Panc1 (cell line): ENCODE data around the gene FLYWCH1. TPM values are rescaled to one million over a fixed set of nuclear protein-coding genes. Genes with fewer than 3 reads are reported as not detected.

Experiments
- ATAC-seq: fragments of 200-7000 bp; cut with Tn5 transposase; 2 replicates; pipeline ENCODE4 v1.9.1; 2020; ENCODE audit warnings: mild to moderate bottlenecking, moderate library complexity
- BruUV-seq: library from RNA; stranded (reverse); fragments of 400-500 nt; replicated peaks from 2 replicates; lab custom pipeline; 2021; lab: Mats Ljungman, UMichigan
- CTCF ChIA-PET: fragments of 300-600 bp; sonication (Branson Sonifier 250); formaldehyde crosslinking; loops from one replicate; lab custom pipeline; 2022; ENCODE audit warnings: antibody characterized with exemption; lab: Charles Lee
- POLR2A ChIA-PET: fragments of 300-600 bp; sonication (Branson Sonifier 250); formaldehyde crosslinking; loops from one replicate; lab custom pipeline; 2022; ENCODE audit warnings: antibody characterized with exemption; lab: Charles Lee
- DNase-seq: peaks from one replicate; pipeline ENCODE4 v3.0.0-alpha.2; 2010; ENCODE audit warnings: low read depth, low spot score
- H3K27ac ChIP-seq: 2 replicates; pipeline ENCODE4 v1.5.1; 2011; ENCODE audit warnings: mild to moderate bottlenecking, low read length, inconsistent platforms
- H3K27me3 ChIP-seq: fragments of 200-500 bp; sonication (Bioruptor generic); 2 replicates; pipeline ENCODE4 v1.6.0; 2014; ENCODE audit warnings: low read length, inconsistent platforms; ENCODE audit not compliant: control insufficient read depth, insufficient read depth
- H3K36me3 ChIP-seq: fragments of 200-500 bp; sonication (Bioruptor generic); 2 replicates; pipeline ENCODE4 v1.5.1; 2014; ENCODE audit warnings: inconsistent platforms, mild to moderate bottlenecking, low read length, moderate library complexity; ENCODE audit not compliant: control insufficient read depth, insufficient read depth
- H3K4me1 ChIP-seq: 2 replicates; pipeline ENCODE4 v1.5.1; 2011; ENCODE audit warnings: inconsistent platforms, mild to moderate bottlenecking, low read length, moderate library complexity; ENCODE audit not compliant: control insufficient read depth, insufficient read depth
- H3K4me3 ChIP-seq, 2 experiments: 2 replicates each; pipeline ENCODE4 v1.5.1; 2011 to 2012; ENCODE audit warnings: low read depth in 2 of 2, low read length in 2 of 2, mild to moderate bottlenecking in 2 of 2, inconsistent platforms in 1 of 2, moderate library complexity in 1 of 2
- H3K9me3 ChIP-seq: fragments of 200-500 bp; sonication (Bioruptor generic); 2 replicates; pipeline ENCODE4 v1.5.1; 2014; ENCODE audit warnings: low read depth, mild to moderate bottlenecking, inconsistent platforms, low read length, moderate library complexity; ENCODE audit not compliant: control insufficient read depth, insufficient read depth
- POLR2AphosphoS5 ChIP-seq: IDR thresholded peaks from 2 replicates; pipeline ENCODE4 v1.6.1; 2012; ENCODE audit warnings: mild to moderate bottlenecking, low read depth, low read length, moderate library complexity
- SIN3A ChIP-seq: IDR thresholded peaks from 2 replicates; pipeline ENCODE4 v1.6.1; 2012; ENCODE audit warnings: low read depth, mild to moderate bottlenecking, low read length, moderate library complexity, borderline replicate concordance; ENCODE audit not compliant: insufficient read depth
- TCF7L2 ChIP-seq: IDR thresholded peaks from 2 replicates; pipeline ENCODE4 v1.6.1; 2011; ENCODE audit warnings: mild to moderate bottlenecking, low read depth, low read length, inconsistent platforms
- in situ Hi-C: cut with HindIII; loops from 2 replicates; pipeline ENCODE4 v1.10.0; 2016; ENCODE audit warnings: low sequenced_read_pairs, low pct_unique_long_range_greater_than_20kb
- intact Hi-C: fragments of 100-400 bp; cut with micrococcal nuclease; formaldehyde crosslinking; loops from one replicate; pipeline ENCODE4 v1.10.0; 2022; ENCODE audit not compliant: unreplicated experiment
- total RNA-seq: library from RNA; stranded (reverse); gene quantifications from one replicate; pipeline ENCODE4 v1.2.1, GENCODE V29; 2021; ENCODE audit not compliant: unreplicated experiment
- TF ChIP-seq, protein P1 (sequence below), 2 experiments: IDR thresholded peaks; 2 replicates each; pipeline ENCODE4 v1.6.1; 2011 to 2012; ENCODE audit warnings: low read depth in 2 of 2, control low read depth in 1 of 2, low read length in 1 of 2, mild to moderate bottlenecking in 1 of 2, moderate library complexity in 1 of 2; ENCODE audit not compliant: insufficient read depth in 1 of 2
- TF ChIP-seq, protein P2 (sequence below): fragments of 450-650 bp; IDR thresholded peaks from 2 replicates; pipeline ENCODE4 v1.5.1; 2017; ENCODE audit warnings: mild to moderate bottlenecking

The FLYWCH1 gene
- total RNA-seq, 1 experiment from 2014 or later = 67.9 TPM

DNA sequence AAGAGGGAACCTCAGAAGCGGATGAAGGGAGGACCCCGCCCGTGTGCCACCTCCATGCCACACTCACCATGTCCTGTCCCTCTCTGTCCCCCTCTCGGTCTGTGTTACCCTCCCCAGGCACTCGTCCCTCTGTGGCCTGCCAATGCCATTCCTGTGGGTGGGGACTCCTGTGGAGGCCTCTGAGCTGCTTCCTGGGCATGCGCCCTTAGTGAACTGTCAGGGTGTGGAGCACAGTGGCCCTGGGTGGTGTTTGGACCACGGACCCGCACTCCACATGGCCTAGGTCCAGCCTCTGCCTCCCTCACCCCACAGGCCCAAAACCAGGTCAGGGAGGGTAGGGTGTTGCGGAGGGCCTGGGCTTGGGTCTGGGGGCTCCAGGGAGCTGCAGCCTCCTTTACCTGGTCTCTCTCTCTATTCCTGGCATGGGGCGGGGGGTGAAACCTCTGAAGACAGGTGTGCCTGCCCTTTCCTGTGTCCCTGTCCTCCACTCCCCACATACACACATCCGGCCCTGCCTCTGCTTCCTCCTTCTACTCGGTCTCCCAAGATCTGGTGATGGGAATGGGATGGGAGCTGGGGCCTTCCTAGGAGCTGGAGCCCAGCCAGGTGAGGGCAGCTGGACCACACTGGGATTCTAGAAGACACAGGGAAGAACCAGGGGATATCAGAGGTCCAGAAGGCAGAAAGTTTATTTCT lies 80.0 kb downstream of the FLYWCH1 start:
- DNase-seq (no peak), ATAC-seq (no peak)
- intact Hi-C loops = no loop called here
- ChIA-PET POLR2A (interaction anchor here (0.6 kb wide), 1 partner anchor 32 kb away, joined by 3 read pairs; the partner anchor contains the start of gene HCFC1R1), CTCF (no interaction called here)
- Histone ChIP-seq H3K27me3 (no peaks in the 10 kb centered on the region), H3K4me1 (no peaks in the 10 kb centered on the region), H3K4me3 (no peak overlapping the region), H3K27ac (no peak overlapping the region), H3K36me3 (no peaks in the 10 kb centered on the region), H3K9me3 (no peaks in the 10 kb centered on the region)
- in situ Hi-C loops = no loop called here
- TF ChIP-seq, protein P1, sequence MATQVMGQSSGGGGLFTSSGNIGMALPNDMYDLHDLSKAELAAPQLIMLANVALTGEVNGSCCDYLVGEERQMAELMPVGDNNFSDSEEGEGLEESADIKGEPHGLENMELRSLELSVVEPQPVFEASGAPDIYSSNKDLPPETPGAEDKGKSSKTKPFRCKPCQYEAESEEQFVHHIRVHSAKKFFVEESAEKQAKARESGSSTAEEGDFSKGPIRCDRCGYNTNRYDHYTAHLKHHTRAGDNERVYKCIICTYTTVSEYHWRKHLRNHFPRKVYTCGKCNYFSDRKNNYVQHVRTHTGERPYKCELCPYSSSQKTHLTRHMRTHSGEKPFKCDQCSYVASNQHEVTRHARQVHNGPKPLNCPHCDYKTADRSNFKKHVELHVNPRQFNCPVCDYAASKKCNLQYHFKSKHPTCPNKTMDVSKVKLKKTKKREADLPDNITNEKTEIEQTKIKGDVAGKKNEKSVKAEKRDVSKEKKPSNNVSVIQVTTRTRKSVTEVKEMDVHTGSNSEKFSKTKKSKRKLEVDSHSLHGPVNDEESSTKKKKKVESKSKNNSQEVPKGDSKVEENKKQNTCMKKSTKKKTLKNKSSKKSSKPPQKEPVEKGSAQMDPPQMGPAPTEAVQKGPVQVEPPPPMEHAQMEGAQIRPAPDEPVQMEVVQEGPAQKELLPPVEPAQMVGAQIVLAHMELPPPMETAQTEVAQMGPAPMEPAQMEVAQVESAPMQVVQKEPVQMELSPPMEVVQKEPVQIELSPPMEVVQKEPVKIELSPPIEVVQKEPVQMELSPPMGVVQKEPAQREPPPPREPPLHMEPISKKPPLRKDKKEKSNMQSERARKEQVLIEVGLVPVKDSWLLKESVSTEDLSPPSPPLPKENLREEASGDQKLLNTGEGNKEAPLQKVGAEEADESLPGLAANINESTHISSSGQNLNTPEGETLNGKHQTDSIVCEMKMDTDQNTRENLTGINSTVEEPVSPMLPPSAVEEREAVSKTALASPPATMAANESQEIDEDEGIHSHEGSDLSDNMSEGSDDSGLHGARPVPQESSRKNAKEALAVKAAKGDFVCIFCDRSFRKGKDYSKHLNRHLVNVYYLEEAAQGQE (IDR thresholded peaks at IDR 0.05; ENCODE audit: insufficient read depth in 1 of 2, low read depth in 2 of 2, low read length in 1 of 2) = no peak
- TF ChIP-seq, protein P2, sequence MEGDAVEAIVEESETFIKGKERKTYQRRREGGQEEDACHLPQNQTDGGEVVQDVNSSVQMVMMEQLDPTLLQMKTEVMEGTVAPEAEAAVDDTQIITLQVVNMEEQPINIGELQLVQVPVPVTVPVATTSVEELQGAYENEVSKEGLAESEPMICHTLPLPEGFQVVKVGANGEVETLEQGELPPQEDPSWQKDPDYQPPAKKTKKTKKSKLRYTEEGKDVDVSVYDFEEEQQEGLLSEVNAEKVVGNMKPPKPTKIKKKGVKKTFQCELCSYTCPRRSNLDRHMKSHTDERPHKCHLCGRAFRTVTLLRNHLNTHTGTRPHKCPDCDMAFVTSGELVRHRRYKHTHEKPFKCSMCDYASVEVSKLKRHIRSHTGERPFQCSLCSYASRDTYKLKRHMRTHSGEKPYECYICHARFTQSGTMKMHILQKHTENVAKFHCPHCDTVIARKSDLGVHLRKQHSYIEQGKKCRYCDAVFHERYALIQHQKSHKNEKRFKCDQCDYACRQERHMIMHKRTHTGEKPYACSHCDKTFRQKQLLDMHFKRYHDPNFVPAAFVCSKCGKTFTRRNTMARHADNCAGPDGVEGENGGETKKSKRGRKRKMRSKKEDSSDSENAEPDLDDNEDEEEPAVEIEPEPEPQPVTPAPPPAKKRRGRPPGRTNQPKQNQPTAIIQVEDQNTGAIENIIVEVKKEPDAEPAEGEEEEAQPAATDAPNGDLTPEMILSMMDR = no peak
- TF ChIP-seq POLR2AphosphoS5 = no peak
- no TSS peak for BruUV-seq

DNA sequence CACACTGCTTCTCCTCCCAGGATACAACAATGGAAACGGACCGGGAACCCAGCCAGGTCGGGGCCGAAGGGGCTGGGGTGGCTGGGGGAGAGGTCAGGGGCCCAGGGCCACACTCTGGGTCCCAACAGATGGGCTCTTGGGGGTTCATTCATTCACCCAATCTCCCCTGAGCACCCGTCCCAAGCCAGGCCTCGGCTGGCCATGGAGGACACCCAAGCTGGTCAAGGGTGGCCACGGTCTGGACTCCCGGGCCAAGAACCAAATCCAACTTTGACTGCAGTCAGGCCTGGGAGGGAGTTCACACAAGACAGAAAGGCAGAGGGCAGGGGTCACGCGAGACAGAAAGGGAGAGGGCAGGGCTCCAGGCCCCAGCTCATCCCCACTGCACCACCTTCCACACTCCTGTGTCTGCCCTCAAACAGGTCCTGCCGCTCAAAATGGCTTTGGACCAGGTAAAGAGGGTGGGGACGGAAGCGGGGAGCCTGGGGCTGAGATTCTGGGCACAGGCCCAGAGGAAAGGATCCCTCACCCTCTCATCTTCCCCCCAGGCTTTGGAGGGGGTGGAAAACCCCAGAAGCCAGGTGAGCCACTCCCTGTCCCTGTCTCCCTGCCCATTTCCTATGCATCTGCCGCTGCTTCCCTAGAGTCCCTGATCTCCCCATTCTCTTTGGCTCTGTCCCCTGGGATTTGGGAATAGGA lies 80.8 kb downstream of the FLYWCH1 start:
- ChIA-PET POLR2A (no interaction called here), CTCF (no interaction called here)
- in situ Hi-C loops = no loop called here
- intact Hi-C loops = no loop called here
- Histone ChIP-seq H3K36me3 (no peaks in the 10 kb centered on the region), H3K9me3 (no peaks in the 10 kb centered on the region), H3K4me1 (no peaks in the 10 kb centered on the region), H3K27ac (no peak overlapping the region), H3K4me3 (no peak overlapping the region), H3K27me3 (no peaks in the 10 kb centered on the region)
- TF ChIP-seq POLR2AphosphoS5 = no peak
- no peak for TF ChIP-seq TCF7L2
- TF ChIP-seq, protein P1 (IDR thresholded peaks at IDR 0.05; ENCODE audit: insufficient read depth in 1 of 2, low read depth in 2 of 2, low read length in 1 of 2) = no peak
- TF ChIP-seq, protein P2 = no peak
- no peak for TF ChIP-seq SIN3A
- BruUV-seq = no TSS peak
- DNase-seq = no peak
- no peak for ATAC-seq
